COLO668 (cell line): Measurements from ENCODE around the gene SNX1.

Source experiments
- DNase-seq: peaks from one replicate; lab custom pipeline; 2025; ENCODE audit not compliant: unreplicated experiment; lab: John Stamatoyannopoulos, UW

SNX1 gene

GRCh38 chr15:64144565-64145281, 48.9 kb downstream of the SNX1 start:
- DNase-seq: no peak

- no peak for DNase-seq
Observed at GRCh38 chr15:64146041-64146440, 50.3 kb downstream of the SNX1 start.

GRCh38 chr15:64146520-64146884, 50.7 kb downstream of the SNX1 start:
- DNase-seq: no peak

GRCh38 chr15:64146885-64147681, 51.3 kb downstream of the SNX1 start:
- no peak for DNase-seq

GRCh38 chr15:64148168-64148567, 52.4 kb downstream of the SNX1 start:
- no peak for DNase-seq

GRCh38 chr15:64148581-64148980, 52.8 kb downstream of the SNX1 start:
- DNase-seq: no peak

- peak; percentile 10 for DNase-seq
Observed at GRCh38 chr15:64149424-64149823, 53.6 kb downstream of the SNX1 start.

- DNase-seq: no peak
Observed at GRCh38 chr15:64149893-64150578, 54.3 kb downstream of the SNX1 start.

GRCh38 chr15:64151727-64152506, 56.1 kb downstream of the SNX1 start, which contains the start of gene SNX22:
Gene SNX22, plus strand, starts transcription at chr15:64151731. Its CDS starts 45 bp downstream, at chr15:64151776.
- peak; percentile 63 for DNase-seq

GRCh38 chr15:64152507-64153387, 57.0 kb downstream of the SNX1 start:
- DNase-seq: peak; percentile 29

GRCh38 chr15:64153480-64154367, 57.9 kb downstream of the SNX1 start:
- DNase-seq: peak; percentile 85

GRCh38 chr15:64155802-64156651, 60.2 kb downstream of the SNX1 start:
- DNase-seq: no peak

- DNase-seq: no peak
Observed at GRCh38 chr15:64156652-64157331, 61.0 kb downstream of the SNX1 start.

- DNase-seq: no peak
Observed at GRCh38 chr15:64157599-64158125, 61.9 kb downstream of the SNX1 start.

- DNase-seq: no peak
Observed at GRCh38 chr15:64158363-64159134, 62.8 kb downstream of the SNX1 start.

GRCh38 chr15:64161688-64162477, 66.1 kb downstream of the SNX1 start:
- DNase-seq: no peak
